H1 (cell line): ENCODE results near the gene PLD2. TPM values are rescaled to one million over a fixed set of nuclear protein-coding genes. Genes with fewer than 3 reads are reported as not detected.

ENCODE experiments used
- CTCF ChIA-PET: fragments of 300-600 bp; sonication (Branson Sonifier 250); formaldehyde crosslinking; loops from one replicate; lab custom pipeline; 2021; ENCODE audit not compliant: partially characterized antibody; lab: Charles Lee
- POLR2A ChIA-PET: fragments of 300-600 bp; sonication (Branson Sonifier 250); formaldehyde crosslinking; loops from one replicate; lab custom pipeline; 2021; ENCODE audit warnings: inconsistent platforms; ENCODE audit not compliant: partially characterized antibody; lab: Charles Lee
- DNase-seq, 2 experiments: peaks; one replicate each; pipeline versions ENCODE4 v3.0.0 to v3.0.0-alpha.2; 2010 to 2022; ENCODE audit warnings: low spot score in 2 of 2, low read depth in 1 of 2, mixed read lengths in 1 of 2
- FAIRE-seq: peaks from 2 replicates; lab custom pipeline; 2011; peaks lifted over from hg19 to GRCh38; lab: Jason Lieb, UNC
- H2AFZ ChIP-seq: 2 replicates; pipeline ENCODE4 v1.8.1; 2012; ENCODE audit warnings: low read length, inconsistent platforms
- H2AK5ac ChIP-seq: 2 replicates; pipeline ENCODE4 v1.6.1; 2013; ENCODE audit warnings: low read depth, low read length
- H2BK120ac ChIP-seq: replicated peaks from 2 replicates; pipeline ENCODE3; 2013; ENCODE audit warnings: low read depth, low read length, inconsistent platforms
- H2BK12ac ChIP-seq: 2 replicates; pipeline ENCODE4 v1.6.1; 2013; ENCODE audit warnings: low read depth, low read length
- H2BK15ac ChIP-seq: 2 replicates; pipeline ENCODE4 v1.6.1; 2013; ENCODE audit warnings: low read length
- H2BK20ac ChIP-seq: 2 replicates; pipeline ENCODE4 v1.6.1; 2013; ENCODE audit warnings: low read length
- H2BK5ac ChIP-seq: 2 replicates; pipeline ENCODE4 v1.6.1; 2013; ENCODE audit warnings: low read depth, low read length
- H3K14ac ChIP-seq: 2 replicates; pipeline ENCODE4 v1.6.1; 2013; ENCODE audit warnings: inconsistent platforms; ENCODE audit not compliant: insufficient read length
- H3K18ac ChIP-seq: 2 replicates; pipeline ENCODE4 v1.6.1; 2013; ENCODE audit warnings: low read length; ENCODE audit errors: extremely low read depth
- H3K23ac ChIP-seq: 2 replicates; pipeline ENCODE4 v1.6.1; 2013; ENCODE audit warnings: inconsistent platforms; ENCODE audit not compliant: insufficient read length
- H3K23me2 ChIP-seq: 2 replicates; pipeline ENCODE4 v1.6.1; 2013; ENCODE audit warnings: low read depth, low read length
- H3K27ac ChIP-seq: 2 replicates; pipeline ENCODE4 v1.6.1; 2011; ENCODE audit warnings: low read depth, low read length, inconsistent platforms
- H3K27me3 ChIP-seq, 4 experiments: replicated peaks in 1 of 4; 1 replicate in 1 of 4; 2 replicates in 3 of 4; pipeline versions ENCODE4 v1.6.1 to v1.8.1; 2011 to 2013; ENCODE audit warnings: low read length in 3 of 4, mild to moderate bottlenecking in 3 of 4, inconsistent platforms in 2 of 4, mixed read lengths in 2 of 4, moderate library complexity in 1 of 4; ENCODE audit not compliant: control insufficient read depth in 3 of 4, insufficient read depth in 3 of 4; ENCODE audit errors: extremely low read depth in 1 of 4
- H3K36me3 ChIP-seq, 4 experiments: 2 replicates each; pipeline versions ENCODE4 v1.6.1 to v1.8.1; 2011 to 2013; ENCODE audit warnings: mild to moderate bottlenecking in 4 of 4, low read length in 3 of 4, moderate library complexity in 2 of 4, control low read depth in 1 of 4, inconsistent platforms in 1 of 4; ENCODE audit not compliant: insufficient read depth in 4 of 4, control insufficient read depth in 2 of 4
- H3K4ac ChIP-seq: replicated peaks from 2 replicates; pipeline ENCODE3; 2013; ENCODE audit warnings: low read length, low read depth, mixed read lengths, inconsistent platforms; ENCODE audit not compliant: insufficient read length
- H3K4me1 ChIP-seq, 4 experiments: replicated peaks in 1 of 4; 1 replicate in 1 of 4; 2 replicates in 3 of 4; pipeline versions ENCODE4 v1.6.1 to v1.8.1; 2011 to 2013; ENCODE audit warnings: low read length in 3 of 4, inconsistent platforms in 2 of 4, mixed read lengths in 1 of 4; ENCODE audit not compliant: insufficient read depth in 4 of 4, control insufficient read depth in 3 of 4
- H3K4me2 ChIP-seq, 2 experiments: 2 replicates each; pipeline versions ENCODE4 v1.6.1 to v1.8.1; 2011 to 2013; ENCODE audit warnings: low read depth in 2 of 2, low read length in 2 of 2, control low read depth in 1 of 2, inconsistent platforms in 1 of 2, mild to moderate bottlenecking in 1 of 2; ENCODE audit not compliant: insufficient read depth in 1 of 2
- H3K4me3 ChIP-seq, 4 experiments: fragments of 200-600, 300-600 bp in 1 of 4; sonication (generic), shearing (Covaris generic), sonication (Bioruptor Twin) in 1 of 4; 2 replicates each; pipeline versions ENCODE4 v1.5.1 to v1.8.1; 2011 to 2016; ENCODE audit warnings: low read length in 4 of 4, low read depth in 3 of 4, control low read depth in 2 of 4, inconsistent platforms in 2 of 4, mild to moderate bottlenecking in 2 of 4, mixed read lengths in 1 of 4, moderate library complexity in 1 of 4; ENCODE audit not compliant: insufficient read depth in 2 of 4; ENCODE audit errors: extremely low read depth in 1 of 4
- H3K56ac ChIP-seq: replicated peaks from 2 replicates; pipeline ENCODE3; 2013; ENCODE audit warnings: low read depth, mild to moderate bottlenecking, mixed read lengths, low read length, inconsistent platforms; ENCODE audit not compliant: insufficient read length
- H3K79me1 ChIP-seq: 2 replicates; pipeline ENCODE4 v1.6.1; 2013; ENCODE audit warnings: low read depth, low read length, control low read depth
- H3K79me2 ChIP-seq, 2 experiments: 2 replicates each; pipeline versions ENCODE4 v1.6.1 to v1.8.1; 2012 to 2013; ENCODE audit warnings: low read length in 2 of 2, mild to moderate bottlenecking in 2 of 2, inconsistent platforms in 1 of 2; ENCODE audit not compliant: insufficient read depth in 2 of 2, control insufficient read depth in 1 of 2
- H3K9ac ChIP-seq, 4 experiments: replicated peaks in 1 of 4; 1 replicate in 1 of 4; 2 replicates in 3 of 4; pipeline versions ENCODE4 v1.6.1 to v1.8.1; 2011 to 2013; ENCODE audit warnings: low read depth in 3 of 4, low read length in 3 of 4, control low read depth in 2 of 4, mild to moderate bottlenecking in 2 of 4, moderate library complexity in 2 of 4, inconsistent platforms in 1 of 4; ENCODE audit errors: extremely low read depth in 1 of 4
- H3K9me3 ChIP-seq, 2 experiments: 2 replicates each; pipeline versions ENCODE4 v1.6.1 to v1.8.1; 2012 to 2013; ENCODE audit warnings: mild to moderate bottlenecking in 2 of 2, moderate library complexity in 2 of 2, control low read depth in 1 of 2, inconsistent platforms in 1 of 2, low read depth in 1 of 2, low read length in 1 of 2, mixed read lengths in 1 of 2; ENCODE audit not compliant: insufficient read depth in 2 of 2
- H4K20me1 ChIP-seq, 2 experiments: replicated peaks in 1 of 2; 2 replicates each; pipeline versions ENCODE3 to v1.8.1; 2011 to 2013; ENCODE audit warnings: inconsistent platforms in 2 of 2, low read length in 2 of 2, mild to moderate bottlenecking in 1 of 2; ENCODE audit not compliant: insufficient read depth in 2 of 2, control insufficient read depth in 1 of 2
- H4K5ac ChIP-seq: 2 replicates; pipeline ENCODE4 v1.6.1; 2013; ENCODE audit warnings: low read length, low read depth, mixed read lengths, inconsistent platforms; ENCODE audit not compliant: insufficient read length
- H4K8ac ChIP-seq: 2 replicates; pipeline ENCODE4 v1.8.0; 2013; ENCODE audit warnings: mild to moderate bottlenecking, moderate library complexity, low read length, inconsistent platforms; ENCODE audit not compliant: insufficient read depth; ENCODE audit errors: extremely low read depth
- H4K91ac ChIP-seq: replicated peaks from 2 replicates; pipeline ENCODE3; 2013; ENCODE audit warnings: low read length, mixed read lengths, inconsistent platforms; ENCODE audit not compliant: insufficient read length
- CBX8 ChIP-seq: fragments of 300-800, 300-1000 bp; sonication (generic); IDR thresholded peaks from 2 replicates; pipeline ENCODE4 v1.7.1; 2016; ENCODE audit warnings: low read depth, low read length, borderline replicate concordance
- CEBPB ChIP-seq: IDR thresholded peaks from 2 replicates; pipeline ENCODE4 v1.6.1; 2012; ENCODE audit warnings: low read depth, low read length
- EGR1 ChIP-seq: IDR thresholded peaks from 2 replicates; pipeline ENCODE4 v1.6.1; 2011; ENCODE audit warnings: low read depth, low read length, borderline replicate concordance
- JUND ChIP-seq: IDR thresholded peaks from 2 replicates; pipeline ENCODE4 v1.6.1; 2011; ENCODE audit warnings: mild to moderate bottlenecking, improper control_type of control experiment, low read length
- KDM5A ChIP-seq: fragments of 200-600 bp; IDR thresholded peaks from 2 replicates; pipeline ENCODE4 v1.7.1; 2012; ENCODE audit warnings: mild to moderate bottlenecking, low read length, inconsistent platforms, mixed read lengths
- POLR2AphosphoS5 ChIP-seq: IDR thresholded peaks from 2 replicates; pipeline ENCODE4 v1.6.1; 2011; ENCODE audit warnings: low read depth, low read length
- RXRA ChIP-seq: IDR thresholded peaks from 2 replicates; pipeline ENCODE4 v1.6.1; 2011; ENCODE audit warnings: low read depth, mild to moderate bottlenecking, low read length, moderate library complexity; ENCODE audit not compliant: insufficient read depth
- TAF1 ChIP-seq: IDR thresholded peaks from 2 replicates; pipeline ENCODE4 v1.6.1; 2011; ENCODE audit warnings: mild to moderate bottlenecking, low read depth, low read length
- TCF12 ChIP-seq: IDR thresholded peaks from 2 replicates; pipeline ENCODE4 v1.6.1; 2011; ENCODE audit warnings: low read depth, mild to moderate bottlenecking, low read length
- WGBS, 2 experiments: shearing (Covaris generic) in 1 of 2; methylation state at CpG; one replicate each; pipeline versions ENCODE4 v1.1.6 to v1.1.7; 2013 to 2015; ENCODE audit warnings: low lambda C conversion rate in 2 of 2, mixed read lengths in 2 of 2, inconsistent platforms in 1 of 2, low coverage in 1 of 2, missing lambda C conversion rate in 1 of 2; ENCODE audit not compliant: insufficient replicate concordance in 2 of 2, insufficient coverage in 1 of 2, insufficient read length in 1 of 2; ENCODE audit errors: extremely low coverage in 1 of 2, missing lambda C conversion rate in 1 of 2; 5-methylcytosine and 5-hydroxymethylcytosine counted together
- polyA plus RNA-seq, 7 experiments: library from polyadenylated mRNA; depleted of rRNA in 3 of 7; stranded (reverse) in 5 of 7; unstranded in 2 of 7; fragments of >200 nt in 5 of 7; fragments of 200-250 nt in 2 of 7; gene quantifications; 1 replicate in 5 of 7; 2 replicates in 1 of 7; 4 replicates in 1 of 7; pipeline versions ENCODE4 v1.2.1 to v1.2.3, GENCODE V29; 2011 to 2013; ENCODE audit warnings: missing spikeins in 2 of 7, mixed read lengths in 2 of 7
- total RNA-seq: library from RNA; stranded (reverse); fragmentation: NEBNext Ultra II Directional; extraction: Animal tissue kit (Norgen Biotek cat#: 25700); gene quantifications from 2 replicates; pipeline ENCODE4 v1.2.1, GENCODE V29; 2021
- TF ChIP-seq, protein P1 (sequence below), 3 experiments: IDR thresholded peaks; 1 replicate in 2 of 3; 2 replicates in 1 of 3; pipeline versions ENCODE4 v1.5.1 to v1.6.1; 2011; ENCODE audit warnings: low read length in 3 of 3, mild to moderate bottlenecking in 3 of 3, inconsistent platforms in 2 of 3, low read depth in 1 of 3, moderate library complexity in 1 of 3; ENCODE audit not compliant: insufficient read depth in 1 of 3; ENCODE audit errors: control extremely low read depth in 1 of 3
- TF ChIP-seq, protein P2 (sequence below): IDR thresholded peaks from 2 replicates; pipeline ENCODE4 v1.6.1; 2011; ENCODE audit warnings: low read depth, mild to moderate bottlenecking, low read length; ENCODE audit not compliant: insufficient read depth

Gene PLD2
- total and polyA plus RNA-seq, 2 of the 8 experiments (the other 6 are each of a cell fraction or from before 2014, with no cell fraction given), result 44.3 to 48.4 TPM

DNA sequence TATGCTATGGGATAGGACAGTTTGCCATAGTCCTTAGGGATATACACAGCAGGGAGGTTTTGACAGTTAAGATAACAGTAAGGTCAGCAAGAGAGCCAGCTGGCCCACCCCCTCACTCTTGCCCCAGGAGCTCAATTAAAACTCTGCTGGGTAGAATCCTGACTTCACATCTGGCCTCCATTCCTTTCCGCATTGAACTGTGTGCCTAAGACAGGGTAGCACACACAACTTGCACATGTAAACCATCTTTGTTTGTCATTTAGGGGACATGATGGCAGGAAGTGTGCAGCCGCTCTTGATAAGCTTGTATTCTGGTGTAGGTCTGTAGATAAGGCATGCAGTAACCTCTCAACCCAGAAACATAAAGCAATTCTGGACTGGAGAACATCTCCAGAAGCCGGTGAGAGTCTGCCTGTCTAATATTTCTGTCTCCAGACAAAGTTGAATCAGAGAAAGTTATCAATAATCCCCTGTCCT lies 31.4 kb downstream of the PLD2 start:
- H2BK5ac ChIP-seq, result no peak overlapping the region
- no peak overlapping the region for H3K18ac ChIP-seq
- H3K4ac ChIP-seq, result no peak overlapping the region
- peaks cover 0 to 8% of the 10 kb centered on the region in 2 experiments for H4K20me1 ChIP-seq
- H2AK5ac ChIP-seq, result no peak overlapping the region
- H3K23me2 ChIP-seq, result peaks cover 6% of the 10 kb centered on the region
- H3K4me2 ChIP-seq, result no peak overlapping the region
- no peak overlapping the region for H2BK120ac ChIP-seq
- H3K79me1 ChIP-seq, result peaks cover 10% of the 10 kb centered on the region
- no peak overlapping the region for H2BK12ac ChIP-seq
- H3K9me3 ChIP-seq, result no peaks in the 10 kb centered on the region
- no peak overlapping the region for H2AFZ ChIP-seq
- H3K56ac ChIP-seq, result no peak overlapping the region
- H3K27me3 ChIP-seq, result no peaks in the 10 kb centered on the region
- no peak overlapping the region for H3K23ac ChIP-seq
- DNase-seq (no peak), FAIRE-seq (no peak)
- H3K27ac ChIP-seq, result no peak overlapping the region
- 93% methylated on average over 3 of the region's 3 CpGs; no CpG with 5 or more reads in 1 of the 2 experiments for whole genome bisulfite sequencing, 2 experiments
- H3K9ac ChIP-seq, result no peak overlapping the region
- peaks cover 0 to 7% (median under 1%) of the 10 kb centered on the region in 4 experiments; a peak in 1 of 8 replicates for H3K36me3 ChIP-seq
- CTCF ChIA-PET, result interaction anchor here (0.7 to 1.7 kb wide), 10 partner anchors 20 to 272 kb away, joined by 3 to 6 read pairs (median 3); partner anchors contain the start of gene PLD2
- no peak overlapping the region for H4K91ac ChIP-seq
- no peak overlapping the region for H4K8ac ChIP-seq
- H3K4me3 ChIP-seq, result no peak overlapping the region
- peaks cover 0 to 80% of the 10 kb centered on the region in 2 experiments; a peak in 3 of 4 replicates for H3K79me2 ChIP-seq
- H2BK20ac ChIP-seq, result no peak overlapping the region
- H4K5ac ChIP-seq, result no peak overlapping the region
- H2BK15ac ChIP-seq, result no peak overlapping the region
- POLR2A ChIA-PET, result interaction anchor here (1.1 to 1.8 kb wide), 5 partner anchors 11 to 63 kb away, joined by 3 to 4 read pairs (median 4); no protein-coding TSS in a partner anchor
- peaks cover 0 to 11% (median 7%) of the 10 kb centered on the region in 4 experiments; a peak in 6 of 7 replicates for H3K4me1 ChIP-seq
- H3K14ac ChIP-seq, result no peak overlapping the region
- TF ChIP-seq POLR2AphosphoS5, result no peak
- no peak for TF ChIP-seq TAF1
- no peak for TF ChIP-seq CBX8
- TF ChIP-seq, protein P1, sequence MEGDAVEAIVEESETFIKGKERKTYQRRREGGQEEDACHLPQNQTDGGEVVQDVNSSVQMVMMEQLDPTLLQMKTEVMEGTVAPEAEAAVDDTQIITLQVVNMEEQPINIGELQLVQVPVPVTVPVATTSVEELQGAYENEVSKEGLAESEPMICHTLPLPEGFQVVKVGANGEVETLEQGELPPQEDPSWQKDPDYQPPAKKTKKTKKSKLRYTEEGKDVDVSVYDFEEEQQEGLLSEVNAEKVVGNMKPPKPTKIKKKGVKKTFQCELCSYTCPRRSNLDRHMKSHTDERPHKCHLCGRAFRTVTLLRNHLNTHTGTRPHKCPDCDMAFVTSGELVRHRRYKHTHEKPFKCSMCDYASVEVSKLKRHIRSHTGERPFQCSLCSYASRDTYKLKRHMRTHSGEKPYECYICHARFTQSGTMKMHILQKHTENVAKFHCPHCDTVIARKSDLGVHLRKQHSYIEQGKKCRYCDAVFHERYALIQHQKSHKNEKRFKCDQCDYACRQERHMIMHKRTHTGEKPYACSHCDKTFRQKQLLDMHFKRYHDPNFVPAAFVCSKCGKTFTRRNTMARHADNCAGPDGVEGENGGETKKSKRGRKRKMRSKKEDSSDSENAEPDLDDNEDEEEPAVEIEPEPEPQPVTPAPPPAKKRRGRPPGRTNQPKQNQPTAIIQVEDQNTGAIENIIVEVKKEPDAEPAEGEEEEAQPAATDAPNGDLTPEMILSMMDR (IDR thresholded peaks at IDR 0.05; ENCODE audit: control extremely low read depth in 1 of 3, insufficient read depth in 1 of 3, low read depth in 1 of 3, low read length in 3 of 3), result no peak
- no peak for TF ChIP-seq JUND
- no peak for TF ChIP-seq EGR1
- TF ChIP-seq CEBPB, result no peak
- TF ChIP-seq TCF12, result no peak
- no peak for TF ChIP-seq RXRA
- no peak for TF ChIP-seq KDM5A
- TF ChIP-seq, protein P2, sequence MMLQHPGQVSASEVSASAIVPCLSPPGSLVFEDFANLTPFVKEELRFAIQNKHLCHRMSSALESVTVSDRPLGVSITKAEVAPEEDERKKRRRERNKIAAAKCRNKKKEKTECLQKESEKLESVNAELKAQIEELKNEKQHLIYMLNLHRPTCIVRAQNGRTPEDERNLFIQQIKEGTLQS, result no peak
